Colon (tissue), 2 donors: ENCODE results near the gene PTPRN2.

Experiments used
- FAIRE-seq: peaks from 2 replicates; lab custom pipeline; 2012; peaks lifted over from hg19 to GRCh38; lab: Jason Lieb, UNC
- donor health status: control.
- donor health status: control.

Gene PTPRN2

GRCh38 chr7:157634401-157635147, 953.0 kb downstream of the PTPRN2 start:
- no peak for FAIRE-seq

GRCh38 chr7:157633465-157634185, 954.0 kb downstream of the PTPRN2 start:
- FAIRE-seq, result no peak

GRCh38 chr7:157630301-157630853, 957.2 kb downstream of the PTPRN2 start:
- FAIRE-seq, result no peak

GRCh38 chr7:157628456-157628855, 959.2 kb downstream of the PTPRN2 start:
- FAIRE-seq, result no peak

GRCh38 chr7:157627646-157628045, 960.0 kb downstream of the PTPRN2 start:
- no peak for FAIRE-seq

GRCh38 chr7:157627033-157627432, 960.6 kb downstream of the PTPRN2 start:
- FAIRE-seq, result no peak

GRCh38 chr7:157625973-157626742, 961.5 kb downstream of the PTPRN2 start:
- no peak for FAIRE-seq

- no peak for FAIRE-seq
Observed at GRCh38 chr7:157623556-157623955, 964.1 kb downstream of the PTPRN2 start.

- no peak for FAIRE-seq
Observed at GRCh38 chr7:157622408-157623205, 965.0 kb downstream of the PTPRN2 start.

- no peak for FAIRE-seq
Observed at GRCh38 chr7:157622000-157622399, 965.6 kb downstream of the PTPRN2 start.

GRCh38 chr7:157621131-157621681, 966.4 kb downstream of the PTPRN2 start:
- FAIRE-seq, result no peak

- no peak for FAIRE-seq
Observed at GRCh38 chr7:157620616-157621015, 967.0 kb downstream of the PTPRN2 start.

- no peak for FAIRE-seq
Observed at GRCh38 chr7:157619753-157620525, 967.7 kb downstream of the PTPRN2 start.

- no peak for FAIRE-seq
Observed at GRCh38 chr7:157618823-157619606, 968.6 kb downstream of the PTPRN2 start.

- FAIRE-seq, result no peak
Observed at GRCh38 chr7:157618091-157618726, 969.4 kb downstream of the PTPRN2 start.

GRCh38 chr7:157617401-157617800, 970.2 kb downstream of the PTPRN2 start:
- no peak for FAIRE-seq

- no peak for FAIRE-seq
Observed at GRCh38 chr7:157616931-157617330, 970.7 kb downstream of the PTPRN2 start.

- FAIRE-seq, result no peak
Observed at GRCh38 chr7:157616426-157616825, 971.2 kb downstream of the PTPRN2 start.

GRCh38 chr7:157615852-157616251, 971.8 kb downstream of the PTPRN2 start:
- no peak for FAIRE-seq
